Osteoblast (primary cell): ENCODE data around the gene MAN2A2. TPM values are rescaled to one million over a fixed set of nuclear protein-coding genes. Genes with fewer than 3 reads are reported as not detected.

Experiments
- DNase-seq: peaks from one replicate; pipeline ENCODE4 v3.0.0; 2011; ENCODE audit warnings: low spot score, mixed read lengths; ENCODE audit not compliant: insufficient read length; ENCODE audit errors: missing footprints
- H2AFZ ChIP-seq: 2 replicates; pipeline ENCODE4 v1.6.0; 2011; ENCODE audit warnings: mild to moderate bottlenecking, low read length
- H3K27ac ChIP-seq: 2 replicates; pipeline ENCODE4 v1.5.1; 2011; ENCODE audit warnings: mild to moderate bottlenecking, low read depth, low read length, moderate library complexity
- H3K27me3 ChIP-seq: 2 replicates; pipeline ENCODE4 v1.6.0; 2012; ENCODE audit warnings: mild to moderate bottlenecking, control low read depth, inconsistent platforms, low read length, moderate library complexity; ENCODE audit not compliant: insufficient read depth
- H3K36me3 ChIP-seq: 2 replicates; pipeline ENCODE4 v1.5.1; 2011; ENCODE audit warnings: mild to moderate bottlenecking, low read length, control low read depth, moderate library complexity; ENCODE audit not compliant: insufficient read depth
- H3K4me1 ChIP-seq: 2 replicates; pipeline ENCODE4 v1.5.1; 2011; ENCODE audit warnings: mild to moderate bottlenecking, low read length, control low read depth, moderate library complexity; ENCODE audit not compliant: insufficient read depth
- H3K4me2 ChIP-seq: 2 replicates; pipeline ENCODE4 v1.6.0; 2011; ENCODE audit warnings: mild to moderate bottlenecking, low read length; ENCODE audit not compliant: insufficient read depth
- H3K4me3 ChIP-seq: fragments of 200-600 bp; sonication (generic); 3 replicates; pipeline ENCODE4 v1.5.1; 2012; ENCODE audit warnings: mild to moderate bottlenecking, low read length, inconsistent platforms; ENCODE audit not compliant: insufficient read depth
- H3K79me2 ChIP-seq: 2 replicates; pipeline ENCODE4 v1.6.0; 2012; ENCODE audit warnings: mild to moderate bottlenecking, low read length, control low read depth, inconsistent platforms; ENCODE audit not compliant: insufficient read depth
- H3K9me3 ChIP-seq: 2 replicates; pipeline ENCODE4 v1.5.1; 2011; ENCODE audit warnings: low read depth, low read length, control low read depth
- H4K20me1 ChIP-seq: 2 replicates; pipeline ENCODE4 v1.6.0; 2012; ENCODE audit warnings: mild to moderate bottlenecking, low read length, control low read depth; ENCODE audit not compliant: insufficient read depth
- CTCF ChIP-seq: IDR thresholded peaks from 2 replicates; pipeline ENCODE4 v1.5.1; 2011; ENCODE audit warnings: mild to moderate bottlenecking, low read depth, low read length, moderate library complexity; ENCODE audit errors: extremely low read depth
- total RNA-seq: library from RNA; depleted of rRNA; stranded (reverse); fragments of >200 nt; gene quantifications from 2 replicates; pipeline ENCODE4 v1.2.3, GENCODE V29; 2012

MAN2A2 gene
- total RNA-seq, 1 donor, result 15.2 TPM

DNA sequence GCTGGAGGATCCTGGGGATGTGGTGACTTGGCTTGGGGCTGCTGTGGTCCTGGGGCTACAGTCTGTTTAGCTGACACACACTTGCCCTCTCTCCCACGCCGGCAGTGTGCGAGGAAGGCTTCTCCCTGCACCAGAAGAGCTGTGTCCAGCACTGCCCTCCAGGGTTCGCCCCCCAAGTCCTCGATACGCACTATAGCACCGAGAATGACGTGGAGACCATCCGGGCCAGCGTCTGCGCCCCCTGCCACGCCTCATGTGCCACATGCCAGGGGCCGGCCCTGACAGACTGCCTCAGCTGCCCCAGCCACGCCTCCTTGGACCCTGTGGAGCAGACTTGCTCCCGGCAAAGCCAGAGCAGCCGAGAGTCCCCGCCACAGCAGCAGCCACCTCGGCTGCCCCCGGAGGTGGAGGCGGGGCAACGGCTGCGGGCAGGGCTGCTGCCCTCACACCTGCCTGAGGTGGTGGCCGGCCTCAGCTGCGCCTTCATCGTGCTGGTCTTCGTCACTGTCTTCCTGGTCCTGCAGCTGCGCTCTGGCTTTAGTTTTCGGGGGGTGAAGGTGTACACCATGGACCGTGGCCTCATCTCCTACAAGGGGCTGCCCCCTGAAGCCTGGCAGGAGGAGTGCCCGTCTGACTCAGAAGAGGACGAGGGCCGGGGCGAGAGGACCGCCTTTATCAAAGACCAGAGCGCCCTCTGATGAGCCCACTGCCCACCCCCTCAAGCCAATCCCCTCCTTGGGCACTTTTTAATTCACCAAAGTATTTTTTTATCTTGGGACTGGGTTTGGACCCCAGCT is 21.7 kb upstream of the MAN2A2 start:
- Histone ChIP-seq H3K4me2 (no peak overlapping the region), H3K36me3 (peaks cover 55% of the 10 kb centered on the region), H3K4me3 (no peak overlapping the region), H3K9me3 (no peaks in the 10 kb centered on the region), H3K4me1 (peaks cover 25% of the 10 kb centered on the region), H3K27me3 (no peaks in the 10 kb centered on the region), H2AFZ (no peak overlapping the region), H3K79me2 (peaks cover 6% of the 10 kb centered on the region), H4K20me1 (peaks cover 2% of the 10 kb centered on the region), H3K27ac (no peak overlapping the region)
- TF ChIP-seq CTCF, result no peak
- DNase-seq, result no peak

DNA sequence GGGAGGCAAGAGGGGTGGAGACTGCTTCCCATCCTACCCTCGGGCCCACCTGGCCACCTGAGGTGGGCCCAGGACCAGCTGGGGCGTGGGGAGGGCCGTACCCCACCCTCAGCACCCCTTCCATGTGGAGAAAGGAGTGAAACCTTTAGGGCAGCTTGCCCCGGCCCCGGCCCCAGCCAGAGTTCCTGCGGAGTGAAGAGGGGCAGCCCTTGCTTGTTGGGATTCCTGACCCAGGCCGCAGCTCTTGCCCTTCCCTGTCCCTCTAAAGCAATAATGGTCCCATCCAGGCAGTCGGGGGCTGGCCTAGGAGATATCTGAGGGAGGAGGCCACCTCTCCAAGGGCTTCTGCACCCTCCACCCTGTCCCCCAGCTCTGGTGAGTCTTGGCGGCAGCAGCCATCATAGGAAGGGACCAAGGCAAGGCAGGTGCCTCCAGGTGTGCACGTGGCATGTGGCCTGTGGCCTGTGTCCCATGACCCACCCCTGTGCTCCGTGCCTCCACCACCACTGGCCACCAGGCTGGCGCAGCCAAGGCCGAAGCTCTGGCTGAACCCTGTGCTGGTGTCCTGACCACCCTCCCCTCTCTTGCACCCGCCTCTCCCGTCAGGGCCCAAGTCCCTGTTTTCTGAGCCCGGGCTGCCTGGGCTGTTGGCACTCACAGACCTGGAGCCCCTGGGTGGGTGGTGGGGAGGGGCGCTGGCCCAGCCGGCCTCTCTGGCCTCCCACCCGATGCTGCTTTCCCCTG is 21.0 kb upstream of the MAN2A2 start:
- Histone ChIP-seq H3K9me3 (no peaks in the 10 kb centered on the region), H3K27me3 (no peaks in the 10 kb centered on the region), H3K27ac (no peak overlapping the region), H2AFZ (no peak overlapping the region), H3K4me3 (no peak overlapping the region), H3K79me2 (peaks cover 7% of the 10 kb centered on the region), H3K4me2 (no peak overlapping the region), H3K36me3 (peaks cover 47% of the 10 kb centered on the region), H3K4me1 (peaks cover 26% of the 10 kb centered on the region), H4K20me1 (peaks cover 4% of the 10 kb centered on the region)
- DNase-seq, result peak; percentile 45
- TF ChIP-seq CTCF, result no peak

- H3K27me3 ChIP-seq, result no peaks in the 10 kb centered on the region
- peak overlapping the region; percentile 70 for H3K27ac ChIP-seq
- H2AFZ ChIP-seq, result no peak overlapping the region
- no peak overlapping the region for H3K4me2 ChIP-seq
- peaks cover 7% of the 10 kb centered on the region for H3K79me2 ChIP-seq
- no peaks in the 10 kb centered on the region for H3K9me3 ChIP-seq
- peak; percentile 70 for DNase-seq
- H3K4me3 ChIP-seq, result no peak overlapping the region
- H3K36me3 ChIP-seq, result peaks cover 43% of the 10 kb centered on the region
- H3K4me1 ChIP-seq, result peaks cover 26% of the 10 kb centered on the region
- peaks cover 4% of the 10 kb centered on the region for H4K20me1 ChIP-seq
- no peak for TF ChIP-seq CTCF
Measured at GRCh38 chr15:90882781-90883525, 20.1 kb upstream of the MAN2A2 start.
